H1 (cell line): ENCODE data around the gene UQCC3. TPM values are rescaled to one million over a fixed set of nuclear protein-coding genes. Genes with fewer than 3 reads are reported as not detected.

ENCODE experiments used
- CTCF ChIA-PET: fragments of 300-600 bp; sonication (Branson Sonifier 250); formaldehyde crosslinking; loops from one replicate; lab custom pipeline; 2021; ENCODE audit not compliant: partially characterized antibody; lab: Charles Lee
- POLR2A ChIA-PET: fragments of 300-600 bp; sonication (Branson Sonifier 250); formaldehyde crosslinking; loops from one replicate; lab custom pipeline; 2021; ENCODE audit warnings: inconsistent platforms; ENCODE audit not compliant: partially characterized antibody; lab: Charles Lee
- DNase-seq, 2 experiments: peaks; one replicate each; pipeline versions ENCODE4 v3.0.0 to v3.0.0-alpha.2; 2010 to 2022; ENCODE audit warnings: low spot score in 2 of 2, low read depth in 1 of 2, mixed read lengths in 1 of 2
- FAIRE-seq: peaks from 2 replicates; lab custom pipeline; 2011; peaks lifted over from hg19 to GRCh38; lab: Jason Lieb, UNC
- H2AFZ ChIP-seq: 2 replicates; pipeline ENCODE4 v1.8.1; 2012; ENCODE audit warnings: low read length, inconsistent platforms
- H2AK5ac ChIP-seq: 2 replicates; pipeline ENCODE4 v1.6.1; 2013; ENCODE audit warnings: low read depth, low read length
- H2BK120ac ChIP-seq: replicated peaks from 2 replicates; pipeline ENCODE3; 2013; ENCODE audit warnings: low read depth, low read length, inconsistent platforms
- H2BK12ac ChIP-seq: 2 replicates; pipeline ENCODE4 v1.6.1; 2013; ENCODE audit warnings: low read depth, low read length
- H2BK15ac ChIP-seq: 2 replicates; pipeline ENCODE4 v1.6.1; 2013; ENCODE audit warnings: low read length
- H2BK20ac ChIP-seq: 2 replicates; pipeline ENCODE4 v1.6.1; 2013; ENCODE audit warnings: low read length
- H2BK5ac ChIP-seq: 2 replicates; pipeline ENCODE4 v1.6.1; 2013; ENCODE audit warnings: low read depth, low read length
- H3K14ac ChIP-seq: 2 replicates; pipeline ENCODE4 v1.6.1; 2013; ENCODE audit warnings: inconsistent platforms; ENCODE audit not compliant: insufficient read length
- H3K18ac ChIP-seq: 2 replicates; pipeline ENCODE4 v1.6.1; 2013; ENCODE audit warnings: low read length; ENCODE audit errors: extremely low read depth
- H3K23ac ChIP-seq: 2 replicates; pipeline ENCODE4 v1.6.1; 2013; ENCODE audit warnings: inconsistent platforms; ENCODE audit not compliant: insufficient read length
- H3K23me2 ChIP-seq: 2 replicates; pipeline ENCODE4 v1.6.1; 2013; ENCODE audit warnings: low read depth, low read length
- H3K27ac ChIP-seq: 2 replicates; pipeline ENCODE4 v1.6.1; 2011; ENCODE audit warnings: low read depth, low read length, inconsistent platforms
- H3K27me3 ChIP-seq, 4 experiments: replicated peaks in 1 of 4; 1 replicate in 1 of 4; 2 replicates in 3 of 4; pipeline versions ENCODE4 v1.6.1 to v1.8.1; 2011 to 2013; ENCODE audit warnings: low read length in 3 of 4, mild to moderate bottlenecking in 3 of 4, inconsistent platforms in 2 of 4, mixed read lengths in 2 of 4, moderate library complexity in 1 of 4; ENCODE audit not compliant: control insufficient read depth in 3 of 4, insufficient read depth in 3 of 4; ENCODE audit errors: extremely low read depth in 1 of 4
- H3K36me3 ChIP-seq, 4 experiments: 2 replicates each; pipeline versions ENCODE4 v1.6.1 to v1.8.1; 2011 to 2013; ENCODE audit warnings: mild to moderate bottlenecking in 4 of 4, low read length in 3 of 4, moderate library complexity in 2 of 4, control low read depth in 1 of 4, inconsistent platforms in 1 of 4; ENCODE audit not compliant: insufficient read depth in 4 of 4, control insufficient read depth in 2 of 4
- H3K4ac ChIP-seq: replicated peaks from 2 replicates; pipeline ENCODE3; 2013; ENCODE audit warnings: low read length, low read depth, mixed read lengths, inconsistent platforms; ENCODE audit not compliant: insufficient read length
- H3K4me1 ChIP-seq, 4 experiments: replicated peaks in 1 of 4; 1 replicate in 1 of 4; 2 replicates in 3 of 4; pipeline versions ENCODE4 v1.6.1 to v1.8.1; 2011 to 2013; ENCODE audit warnings: low read length in 3 of 4, inconsistent platforms in 2 of 4, mixed read lengths in 1 of 4; ENCODE audit not compliant: insufficient read depth in 4 of 4, control insufficient read depth in 3 of 4
- H3K4me2 ChIP-seq, 2 experiments: 2 replicates each; pipeline versions ENCODE4 v1.6.1 to v1.8.1; 2011 to 2013; ENCODE audit warnings: low read depth in 2 of 2, low read length in 2 of 2, control low read depth in 1 of 2, inconsistent platforms in 1 of 2, mild to moderate bottlenecking in 1 of 2; ENCODE audit not compliant: insufficient read depth in 1 of 2
- H3K4me3 ChIP-seq, 4 experiments: fragments of 200-600, 300-600 bp in 1 of 4; sonication (generic), shearing (Covaris generic), sonication (Bioruptor Twin) in 1 of 4; 2 replicates each; pipeline versions ENCODE4 v1.5.1 to v1.8.1; 2011 to 2016; ENCODE audit warnings: low read length in 4 of 4, low read depth in 3 of 4, control low read depth in 2 of 4, inconsistent platforms in 2 of 4, mild to moderate bottlenecking in 2 of 4, mixed read lengths in 1 of 4, moderate library complexity in 1 of 4; ENCODE audit not compliant: insufficient read depth in 2 of 4; ENCODE audit errors: extremely low read depth in 1 of 4
- H3K56ac ChIP-seq: replicated peaks from 2 replicates; pipeline ENCODE3; 2013; ENCODE audit warnings: low read depth, mild to moderate bottlenecking, mixed read lengths, low read length, inconsistent platforms; ENCODE audit not compliant: insufficient read length
- H3K79me1 ChIP-seq: 2 replicates; pipeline ENCODE4 v1.6.1; 2013; ENCODE audit warnings: low read depth, low read length, control low read depth
- H3K79me2 ChIP-seq, 2 experiments: 2 replicates each; pipeline versions ENCODE4 v1.6.1 to v1.8.1; 2012 to 2013; ENCODE audit warnings: low read length in 2 of 2, mild to moderate bottlenecking in 2 of 2, inconsistent platforms in 1 of 2; ENCODE audit not compliant: insufficient read depth in 2 of 2, control insufficient read depth in 1 of 2
- H3K9ac ChIP-seq, 4 experiments: replicated peaks in 1 of 4; 1 replicate in 1 of 4; 2 replicates in 3 of 4; pipeline versions ENCODE4 v1.6.1 to v1.8.1; 2011 to 2013; ENCODE audit warnings: low read depth in 3 of 4, low read length in 3 of 4, control low read depth in 2 of 4, mild to moderate bottlenecking in 2 of 4, moderate library complexity in 2 of 4, inconsistent platforms in 1 of 4; ENCODE audit errors: extremely low read depth in 1 of 4
- H3K9me3 ChIP-seq, 2 experiments: 2 replicates each; pipeline versions ENCODE4 v1.6.1 to v1.8.1; 2012 to 2013; ENCODE audit warnings: mild to moderate bottlenecking in 2 of 2, moderate library complexity in 2 of 2, control low read depth in 1 of 2, inconsistent platforms in 1 of 2, low read depth in 1 of 2, low read length in 1 of 2, mixed read lengths in 1 of 2; ENCODE audit not compliant: insufficient read depth in 2 of 2
- H4K20me1 ChIP-seq, 2 experiments: replicated peaks in 1 of 2; 2 replicates each; pipeline versions ENCODE3 to v1.8.1; 2011 to 2013; ENCODE audit warnings: inconsistent platforms in 2 of 2, low read length in 2 of 2, mild to moderate bottlenecking in 1 of 2; ENCODE audit not compliant: insufficient read depth in 2 of 2, control insufficient read depth in 1 of 2
- H4K5ac ChIP-seq: 2 replicates; pipeline ENCODE4 v1.6.1; 2013; ENCODE audit warnings: low read length, low read depth, mixed read lengths, inconsistent platforms; ENCODE audit not compliant: insufficient read length
- H4K8ac ChIP-seq: 2 replicates; pipeline ENCODE4 v1.8.0; 2013; ENCODE audit warnings: mild to moderate bottlenecking, moderate library complexity, low read length, inconsistent platforms; ENCODE audit not compliant: insufficient read depth; ENCODE audit errors: extremely low read depth
- H4K91ac ChIP-seq: replicated peaks from 2 replicates; pipeline ENCODE3; 2013; ENCODE audit warnings: low read length, mixed read lengths, inconsistent platforms; ENCODE audit not compliant: insufficient read length
- WGBS, 2 experiments: shearing (Covaris generic) in 1 of 2; methylation state at CpG; one replicate each; pipeline versions ENCODE4 v1.1.6 to v1.1.7; 2013 to 2015; ENCODE audit warnings: low lambda C conversion rate in 2 of 2, mixed read lengths in 2 of 2, inconsistent platforms in 1 of 2, low coverage in 1 of 2, missing lambda C conversion rate in 1 of 2; ENCODE audit not compliant: insufficient replicate concordance in 2 of 2, insufficient coverage in 1 of 2, insufficient read length in 1 of 2; ENCODE audit errors: extremely low coverage in 1 of 2, missing lambda C conversion rate in 1 of 2; 5-methylcytosine and 5-hydroxymethylcytosine counted together
- polyA plus RNA-seq, 7 experiments: library from polyadenylated mRNA; depleted of rRNA in 3 of 7; stranded (reverse) in 5 of 7; unstranded in 2 of 7; fragments of >200 nt in 5 of 7; fragments of 200-250 nt in 2 of 7; gene quantifications; 1 replicate in 5 of 7; 2 replicates in 1 of 7; 4 replicates in 1 of 7; pipeline versions ENCODE4 v1.2.1 to v1.2.3, GENCODE V29; 2011 to 2013; ENCODE audit warnings: missing spikeins in 2 of 7, mixed read lengths in 2 of 7
- total RNA-seq: library from RNA; stranded (reverse); fragmentation: NEBNext Ultra II Directional; extraction: Animal tissue kit (Norgen Biotek cat#: 25700); gene quantifications from 2 replicates; pipeline ENCODE4 v1.2.1, GENCODE V29; 2021

The UQCC3 gene
- total and polyA plus RNA-seq, 2 of the 8 experiments (the other 6 are each of a cell fraction or from before 2014, with no cell fraction given): 14.2 to 15.7 TPM

GRCh38 chr11:62719302-62719978, 48.0 kb downstream of the UQCC3 start:
- no peak overlapping the region for H3K56ac ChIP-seq
- H4K8ac ChIP-seq: no peak overlapping the region
- DNase-seq (no peak), FAIRE-seq (no peak)
- no peaks in the 10 kb centered on the region; a peak in 1 of 7 replicates for H3K27me3 ChIP-seq
- no peak overlapping the region for H4K5ac ChIP-seq
- H2AK5ac ChIP-seq: no peak overlapping the region
- CTCF ChIA-PET: interaction anchor here (1.0 to 2.9 kb wide), 3 partner anchors 11 to 71 kb away, joined by 3 to 10 read pairs (median 4); no protein-coding TSS in a partner anchor
- no peak overlapping the region for H3K14ac ChIP-seq
- H2BK15ac ChIP-seq: no peak overlapping the region
- POLR2A ChIA-PET: interaction anchor here (0.6 to 61.4 kb wide), 8 partner anchors 8 to 175 kb away, joined by 3 to 2041 read pairs (median 6); partner anchors contain the start of genes BSCL2, C11orf98, CSKMT and GANAB
- no peak overlapping the region for H4K91ac ChIP-seq
- H3K4me1 ChIP-seq: peaks cover 0 to 9% (median 1%) of the 10 kb centered on the region in 4 experiments; a peak in 3 of 7 replicates
- no peak overlapping the region for H3K27ac ChIP-seq
- no peak overlapping the region for H2AFZ ChIP-seq
- H3K4ac ChIP-seq: no peak overlapping the region
- H3K9me3 ChIP-seq: no peaks in the 10 kb centered on the region
- H4K20me1 ChIP-seq: peaks cover 2 to 7% of the 10 kb centered on the region in 2 experiments
- H3K9ac ChIP-seq: no peak overlapping the region
- H3K23ac ChIP-seq: no peak overlapping the region
- no peak overlapping the region for H2BK5ac ChIP-seq
- H3K79me2 ChIP-seq: peaks cover 0 to 40% of the 10 kb centered on the region in 2 experiments; a peak in 2 of 4 replicates
- no peak overlapping the region for H2BK12ac ChIP-seq
- H3K36me3 ChIP-seq: peaks cover 46 to 99% (median 84%) of the 10 kb centered on the region in 4 experiments
- no peak overlapping the region for H2BK20ac ChIP-seq
- no peak overlapping the region for H3K18ac ChIP-seq
- no peaks in the 10 kb centered on the region for H3K23me2 ChIP-seq
- no peak overlapping the region for H3K4me2 ChIP-seq
- no peak overlapping the region for H2BK120ac ChIP-seq
- peaks cover 2% of the 10 kb centered on the region; the same call in 1 of the 2 replicates for H3K79me1 ChIP-seq
- H3K4me3 ChIP-seq: no peak overlapping the region
- 89% methylated on average over 2 of the region's 2 CpGs; no CpG with 5 or more reads in 1 of the 2 experiments for WGBS, 2 experiments
